Neuron (in vitro differentiated cells): ENCODE results near the gene CRB1.

Source experiments
- H2AFZ ChIP-seq: one replicate; pipeline ENCODE4 v1.6.1; 2013; ENCODE audit warnings: low read depth, mild to moderate bottlenecking, inconsistent platforms, low read length, moderate library complexity
- H3K27me3 ChIP-seq: one replicate; pipeline ENCODE4 v1.6.1; 2013; ENCODE audit warnings: low read length; ENCODE audit not compliant: insufficient read depth
- H3K36me3 ChIP-seq: one replicate; pipeline ENCODE4 v1.6.1; 2013; ENCODE audit warnings: low read length; ENCODE audit not compliant: insufficient read depth
- H3K4me1 ChIP-seq: one replicate; pipeline ENCODE4 v1.6.1; 2013; ENCODE audit warnings: low read length; ENCODE audit not compliant: insufficient read depth
- H3K4me3 ChIP-seq: 2 replicates; pipeline ENCODE4 v1.5.1; 2013; ENCODE audit warnings: mild to moderate bottlenecking, low read length, moderate library complexity
- H3K9me3 ChIP-seq: one replicate; pipeline ENCODE4 v1.6.1; 2013; ENCODE audit warnings: low read length

The CRB1 gene

DNA sequence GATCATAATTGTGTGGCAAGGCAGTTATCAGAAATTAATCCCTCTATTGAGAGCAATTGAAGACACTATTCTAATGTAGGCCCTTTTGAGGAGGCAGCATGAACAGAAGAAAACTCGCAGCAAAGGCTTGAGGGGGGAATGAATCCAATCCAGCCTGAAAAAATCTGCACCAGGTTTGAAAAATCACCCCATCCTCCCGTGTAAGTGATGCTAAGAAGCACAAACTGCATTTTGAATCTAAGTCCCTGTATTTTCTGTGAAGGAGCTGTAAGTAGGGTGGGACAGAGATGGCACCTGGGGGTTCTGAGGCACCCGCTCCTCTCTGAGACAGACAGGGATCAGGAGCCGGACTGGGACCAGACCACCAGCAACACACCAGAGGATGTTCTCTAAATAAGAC lies at the start of gene CRB1:
TSS of gene CRB1 (plus strand) at position 241 of the 400 bp plus-strand sequence. CDS start 161 bp downstream, outside the sequence.
- H3K9me3 ChIP-seq = no peaks in the 10 kb centered on the region
- peaks cover 23% of the 10 kb centered on the region for H3K4me1 ChIP-seq
- H3K4me3 ChIP-seq = peak within 1 kb of the TSS; percentile 43
- H3K27me3 ChIP-seq = no peaks in the 10 kb centered on the region
- no peaks in the 10 kb centered on the region for H3K36me3 ChIP-seq
- peak within 1 kb of the TSS; percentile 85 for H2AFZ ChIP-seq

DNA sequence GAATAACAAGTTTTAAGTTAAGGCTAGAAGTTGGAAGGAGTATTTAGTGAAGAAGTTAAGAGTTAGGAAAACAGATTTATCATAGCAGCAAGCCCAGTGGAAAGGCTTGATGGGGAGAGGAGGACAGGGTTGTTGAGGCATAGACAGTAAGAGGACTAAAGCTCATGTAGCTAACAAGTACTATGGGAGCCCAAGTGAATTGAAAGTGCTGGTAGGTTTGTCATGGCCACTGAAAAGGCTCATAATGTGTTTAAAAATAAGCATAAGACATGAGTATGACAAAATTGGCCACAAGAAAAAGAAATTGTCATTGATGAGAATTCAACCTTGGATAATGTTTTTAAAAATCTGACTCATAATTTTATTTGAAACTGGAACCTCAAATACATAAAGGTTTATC lies 49.2 kb upstream of the CRB1 start:
- no peaks in the 10 kb centered on the region for H3K27me3 ChIP-seq
- H3K4me1 ChIP-seq = no peaks in the 10 kb centered on the region
- H3K4me3 ChIP-seq = no peak overlapping the region
- no peak overlapping the region for H2AFZ ChIP-seq
- no peaks in the 10 kb centered on the region for H3K36me3 ChIP-seq
- no peaks in the 10 kb centered on the region for H3K9me3 ChIP-seq

DNA sequence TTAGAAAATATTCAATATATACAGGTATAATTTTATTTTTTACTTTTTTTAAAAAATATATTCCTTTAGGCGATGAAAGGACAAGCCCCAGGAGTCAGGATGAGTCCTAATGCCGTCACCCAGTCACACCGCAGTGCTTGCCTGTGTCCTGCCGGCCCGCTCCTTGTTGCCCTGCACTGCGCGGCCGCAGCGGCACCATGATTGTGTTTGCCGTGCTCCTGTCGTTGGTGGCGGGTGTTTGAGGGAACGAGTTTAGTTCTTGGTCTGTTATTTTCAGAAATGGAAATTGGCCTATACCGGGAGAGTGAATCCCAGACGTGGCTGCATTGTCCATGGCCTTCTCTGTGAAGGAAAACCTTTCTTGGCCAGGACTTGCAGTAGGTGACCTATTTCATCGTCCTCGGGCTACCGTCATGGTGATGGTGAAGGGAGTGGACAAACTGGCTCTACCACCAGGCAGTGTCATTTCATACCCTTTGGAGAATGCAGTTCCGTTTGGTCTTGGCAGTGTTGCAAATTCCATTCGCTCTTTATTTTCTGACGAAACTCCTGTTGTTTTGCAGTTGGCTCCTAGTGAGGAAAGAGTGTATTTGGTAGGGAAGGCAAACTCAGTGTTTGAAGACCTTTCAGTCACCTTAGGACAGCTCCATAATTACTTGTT lies 45.9 kb upstream of the CRB1 start:
- Histone ChIP-seq H2AFZ (no peak overlapping the region), H3K4me1 (no peaks in the 10 kb centered on the region), H3K27me3 (no peaks in the 10 kb centered on the region), H3K9me3 (no peaks in the 10 kb centered on the region), H3K36me3 (no peaks in the 10 kb centered on the region), H3K4me3 (no peak overlapping the region)

DNA sequence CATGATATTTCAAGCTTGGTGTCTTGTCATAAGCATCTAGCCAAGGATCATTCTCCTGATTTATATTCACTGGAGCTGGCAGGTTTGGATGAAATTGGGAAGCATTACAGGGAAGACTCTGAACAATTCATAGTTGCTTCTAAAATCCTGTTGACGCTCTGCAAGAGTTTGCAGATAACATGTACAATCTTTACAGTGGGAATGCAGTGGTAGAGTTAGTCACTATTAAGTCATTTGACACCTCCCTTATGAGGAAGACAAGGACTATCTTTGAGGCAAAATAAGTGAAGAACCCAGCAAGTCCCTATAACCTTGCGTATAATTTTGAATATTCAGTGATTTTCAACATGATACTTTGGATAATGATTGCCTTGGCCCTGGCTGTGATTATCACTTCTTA lies 45.3 kb upstream of the CRB1 start:
- H3K36me3 ChIP-seq = no peaks in the 10 kb centered on the region
- no peaks in the 10 kb centered on the region for H3K9me3 ChIP-seq
- no peaks in the 10 kb centered on the region for H3K4me1 ChIP-seq
- H2AFZ ChIP-seq = no peak overlapping the region
- H3K27me3 ChIP-seq = no peaks in the 10 kb centered on the region
- H3K4me3 ChIP-seq = no peak overlapping the region

DNA sequence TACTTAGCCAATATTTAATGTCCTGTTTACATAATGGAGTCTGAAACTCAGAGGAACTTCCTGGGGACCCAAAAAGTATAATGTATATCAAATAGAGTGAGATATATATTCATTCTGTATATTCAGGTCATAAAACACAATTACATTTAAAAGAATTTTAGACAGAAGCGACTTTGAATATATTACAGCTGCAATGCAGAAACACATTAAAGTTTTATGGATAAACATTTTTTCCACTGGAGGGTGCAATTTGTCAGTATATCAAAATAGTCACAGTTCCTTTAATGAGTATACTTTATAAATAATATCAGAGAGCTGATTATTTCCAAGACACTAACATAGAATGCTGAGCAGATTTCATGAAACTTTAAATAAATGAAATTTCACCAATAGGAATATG lies 43.9 kb upstream of the CRB1 start:
- Histone ChIP-seq H3K27me3 (no peaks in the 10 kb centered on the region), H2AFZ (no peak overlapping the region)

DNA sequence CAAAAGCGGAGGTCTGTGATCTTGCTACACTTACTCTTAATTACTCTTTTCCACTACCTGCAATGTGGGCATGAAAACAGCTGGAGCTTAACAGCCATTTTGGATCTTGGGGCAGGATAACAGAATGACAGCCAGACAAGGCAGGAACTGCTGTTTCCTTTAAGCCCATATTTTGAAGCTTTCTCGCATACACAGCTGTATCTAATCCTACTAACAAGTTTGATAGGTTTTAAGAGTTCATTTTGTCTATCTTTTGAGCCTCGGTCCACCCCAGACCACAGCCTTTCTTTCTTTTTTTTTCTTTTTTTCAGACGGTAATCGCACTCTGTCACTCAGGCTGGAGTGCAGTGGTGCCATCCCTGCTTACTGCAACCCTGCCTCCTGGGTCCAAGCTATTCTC lies 42.4 kb upstream of the CRB1 start:
- peaks cover 7% of the 10 kb centered on the region for H3K4me1 ChIP-seq
- no peaks in the 10 kb centered on the region for H3K27me3 ChIP-seq
- no peaks in the 10 kb centered on the region for H3K36me3 ChIP-seq
- no peak overlapping the region for H3K4me3 ChIP-seq
- H3K9me3 ChIP-seq = no peaks in the 10 kb centered on the region
- no peak overlapping the region for H2AFZ ChIP-seq

More for the DNA sequence above, 43.9 kb upstream of the CRB1 start:
- Histone ChIP-seq H3K36me3 (no peaks in the 10 kb centered on the region), H3K4me3 (no peak overlapping the region), H3K4me1 (no peaks in the 10 kb centered on the region), H3K9me3 (no peaks in the 10 kb centered on the region)

DNA sequence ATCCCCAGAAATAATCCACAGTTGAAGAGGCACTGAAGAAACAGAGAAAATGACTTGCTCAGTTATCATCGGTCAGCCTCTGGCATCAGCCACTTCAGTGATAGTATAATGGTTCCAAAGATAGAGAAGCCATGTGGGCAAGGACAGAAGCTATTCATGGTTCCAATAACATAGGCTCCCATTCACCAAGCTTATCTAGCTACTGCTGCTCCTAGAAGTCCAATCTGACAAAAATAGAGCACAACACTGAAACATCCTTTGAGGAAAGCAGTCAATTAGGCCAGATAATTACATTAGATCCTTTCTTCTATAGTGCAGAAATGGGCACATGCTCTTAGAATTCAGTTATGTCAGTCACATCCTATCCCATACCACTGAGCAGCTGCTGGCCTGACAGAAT lies 33.5 kb upstream of the CRB1 start:
- Histone ChIP-seq H3K4me3 (no peak overlapping the region), H2AFZ (no peak overlapping the region)

DNA sequence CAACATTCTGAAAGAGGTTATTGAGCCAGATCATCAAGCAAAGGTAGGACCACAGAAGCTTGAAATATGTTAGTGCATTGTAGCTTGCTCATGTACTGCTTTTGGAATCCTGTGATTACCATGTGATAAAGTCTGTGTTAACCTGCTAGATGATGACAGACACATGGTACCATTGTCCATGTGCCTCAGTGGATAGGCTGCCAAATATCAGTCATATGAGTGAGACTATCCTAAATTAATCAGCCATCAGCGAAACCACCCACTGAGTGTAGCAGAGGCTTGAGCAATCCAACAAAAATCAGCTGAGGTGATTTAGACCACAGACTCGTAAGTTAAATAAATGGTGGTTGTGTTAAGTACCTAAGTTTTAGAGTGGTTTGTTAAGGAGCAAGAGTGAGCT lies 32.7 kb upstream of the CRB1 start:
- no peaks in the 10 kb centered on the region for H3K4me1 ChIP-seq
- peaks cover 2% of the 10 kb centered on the region for H3K9me3 ChIP-seq
- H2AFZ ChIP-seq = no peak overlapping the region
- no peaks in the 10 kb centered on the region for H3K36me3 ChIP-seq
- H3K4me3 ChIP-seq = no peak overlapping the region
- H3K27me3 ChIP-seq = no peaks in the 10 kb centered on the region

More for the DNA sequence above, 33.5 kb upstream of the CRB1 start:
- H3K9me3 ChIP-seq = no peaks in the 10 kb centered on the region
- peaks cover 5% of the 10 kb centered on the region for H3K4me1 ChIP-seq
- H3K36me3 ChIP-seq = no peaks in the 10 kb centered on the region
- H3K27me3 ChIP-seq = no peaks in the 10 kb centered on the region

DNA sequence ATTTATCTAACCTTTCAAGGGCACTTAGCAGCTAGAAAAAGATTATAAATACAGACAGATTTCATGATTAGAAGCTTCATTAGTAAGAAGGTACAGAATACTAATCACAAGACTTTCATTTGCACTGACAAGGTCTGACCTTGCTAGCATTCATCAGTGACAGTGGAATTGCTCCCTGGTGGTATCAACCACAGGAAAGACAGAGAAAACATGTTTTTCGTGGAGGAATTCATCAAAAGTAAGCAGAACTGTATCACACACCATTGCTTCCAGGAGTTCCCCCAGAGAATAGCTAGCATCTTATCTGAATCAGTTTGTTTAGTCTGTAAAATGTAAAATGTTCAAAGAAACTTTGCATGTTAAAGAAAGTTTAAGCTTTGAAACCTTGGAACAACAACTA lies 20.6 kb upstream of the CRB1 start:
- H3K4me3 ChIP-seq = no peak overlapping the region
- no peaks in the 10 kb centered on the region for H3K27me3 ChIP-seq
- no peaks in the 10 kb centered on the region for H3K9me3 ChIP-seq
- no peaks in the 10 kb centered on the region for H3K36me3 ChIP-seq
- no peak overlapping the region for H2AFZ ChIP-seq
- peaks cover 14% of the 10 kb centered on the region for H3K4me1 ChIP-seq

DNA sequence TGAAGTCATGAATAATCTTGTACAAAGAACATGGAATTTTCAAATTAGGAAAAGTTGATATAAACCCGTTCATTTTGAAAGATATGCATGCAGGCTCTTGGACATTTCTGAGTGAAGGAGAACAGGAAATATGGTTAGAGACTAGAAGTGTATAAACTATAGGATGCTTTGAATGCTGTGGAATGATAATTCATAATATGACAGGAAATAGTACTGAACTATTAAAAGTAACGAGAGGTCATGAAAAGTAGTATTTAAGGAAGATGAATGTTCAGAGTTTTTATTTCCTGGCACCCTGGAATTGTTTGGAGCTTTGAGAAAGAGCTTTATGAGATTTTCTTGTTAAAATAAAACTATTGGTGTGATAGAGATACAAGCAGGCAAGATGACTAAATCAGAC lies 18.7 kb upstream of the CRB1 start:
- Histone ChIP-seq H2AFZ (no peak overlapping the region), H3K27me3 (no peaks in the 10 kb centered on the region), H3K4me3 (no peak overlapping the region), H3K36me3 (no peaks in the 10 kb centered on the region), H3K4me1 (peaks cover 14% of the 10 kb centered on the region), H3K9me3 (no peaks in the 10 kb centered on the region)

DNA sequence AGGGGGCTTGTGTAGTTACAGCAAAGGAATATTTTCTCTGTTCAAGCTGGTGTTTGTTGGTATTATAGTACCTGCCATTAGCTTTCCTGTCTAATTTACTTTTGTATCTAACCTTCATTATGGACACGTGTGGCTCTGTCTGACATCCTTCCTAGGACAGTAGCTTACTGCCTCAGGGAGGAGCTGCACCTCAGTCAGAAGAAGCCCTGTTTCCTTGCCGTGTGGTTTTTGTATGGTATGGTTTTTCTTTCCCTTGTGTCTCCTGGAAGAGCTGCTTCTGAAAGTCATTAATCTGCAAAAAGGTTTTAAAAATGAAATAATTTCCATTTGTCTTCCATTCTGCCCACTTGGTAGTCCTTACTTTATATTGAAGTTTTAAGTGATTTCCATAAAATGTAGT lies 17.4 kb upstream of the CRB1 start:
- Histone ChIP-seq H3K9me3 (no peaks in the 10 kb centered on the region), H3K4me1 (peaks cover 14% of the 10 kb centered on the region), H3K27me3 (no peaks in the 10 kb centered on the region), H3K36me3 (no peaks in the 10 kb centered on the region), H3K4me3 (no peak overlapping the region), H2AFZ (no peak overlapping the region)

DNA sequence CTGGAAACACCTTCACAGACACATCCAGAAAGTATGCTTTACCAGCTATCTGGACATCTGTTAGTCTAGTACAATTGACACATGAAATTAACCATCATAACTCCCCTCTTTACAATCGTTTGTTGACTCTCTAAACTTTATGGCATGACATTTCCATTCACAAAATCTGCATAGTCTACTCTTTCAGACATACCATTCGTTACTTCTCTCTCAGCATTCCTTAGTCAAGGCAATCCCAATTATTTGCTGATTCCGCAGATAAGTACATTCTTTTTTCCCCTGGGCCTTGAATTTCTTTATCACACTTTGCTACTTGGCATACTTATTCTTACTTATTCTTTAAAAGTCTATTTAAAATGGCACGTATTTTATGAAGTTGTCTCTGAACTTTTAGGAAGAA lies 15.1 kb upstream of the CRB1 start:
- no peaks in the 10 kb centered on the region for H3K27me3 ChIP-seq
- no peaks in the 10 kb centered on the region for H3K9me3 ChIP-seq
- no peak overlapping the region for H3K4me3 ChIP-seq
- peaks cover 1% of the 10 kb centered on the region for H3K4me1 ChIP-seq
- no peaks in the 10 kb centered on the region for H3K36me3 ChIP-seq
- no peak overlapping the region for H2AFZ ChIP-seq

DNA sequence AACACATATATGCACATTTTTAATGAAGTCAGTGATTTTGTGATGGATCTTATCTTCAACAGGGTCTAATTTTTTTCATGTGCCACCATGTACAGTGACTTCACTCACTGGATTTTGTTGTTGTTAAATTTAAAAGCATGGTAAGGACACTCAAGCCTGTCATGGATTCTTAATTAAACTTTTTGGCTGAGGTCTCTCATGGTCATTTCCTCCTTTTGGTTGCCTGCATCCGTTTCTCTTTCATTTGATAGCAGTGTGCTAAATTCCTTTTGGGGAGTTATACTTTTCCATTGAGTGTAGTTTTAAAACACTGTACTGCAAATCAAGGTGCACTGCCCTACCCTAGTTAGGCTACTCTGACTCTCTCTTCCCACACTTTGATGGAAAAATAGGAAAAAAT lies 13.2 kb upstream of the CRB1 start:
- Histone ChIP-seq H3K27me3 (no peaks in the 10 kb centered on the region), H3K4me1 (peaks cover 1% of the 10 kb centered on the region), H3K4me3 (no peak overlapping the region), H3K36me3 (no peaks in the 10 kb centered on the region), H3K9me3 (no peaks in the 10 kb centered on the region), H2AFZ (no peak overlapping the region)

DNA sequence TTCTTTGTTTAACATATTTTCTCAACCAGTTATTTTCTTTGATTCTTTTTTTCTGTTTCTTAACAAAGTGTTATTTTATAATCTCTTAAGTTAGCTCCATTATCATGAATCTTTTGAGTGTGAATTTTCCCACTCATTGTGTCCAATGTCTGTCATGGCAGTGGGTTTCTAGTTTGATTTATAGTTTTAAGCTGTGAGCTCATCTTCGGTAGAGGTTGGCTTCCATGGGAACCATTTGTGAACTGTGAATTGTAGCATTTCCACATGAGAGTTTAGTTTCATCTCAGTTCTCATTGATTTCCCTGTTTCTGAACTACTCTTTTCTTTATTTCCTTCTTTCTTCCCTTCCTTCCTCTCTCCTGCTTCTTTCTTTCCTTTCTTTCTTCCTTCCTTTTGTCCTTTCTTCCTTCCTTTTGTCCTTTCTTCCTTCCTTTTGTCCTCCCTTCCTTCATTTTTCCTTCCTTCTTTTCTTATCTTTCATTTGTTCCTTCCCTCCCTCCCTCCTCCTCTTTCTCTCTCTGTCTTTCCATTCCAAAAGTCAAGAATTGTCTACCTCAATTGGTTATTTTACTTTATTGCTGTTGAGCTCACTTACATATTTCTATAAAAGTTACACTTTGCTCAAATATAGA lies 3.0 kb upstream of the CRB1 start:
- Histone ChIP-seq H3K4me3 (no peak overlapping the region), H3K36me3 (no peaks in the 10 kb centered on the region)

More for the DNA sequence above, 3.0 kb upstream of the CRB1 start:
- H3K27me3 ChIP-seq = no peaks in the 10 kb centered on the region
- no peaks in the 10 kb centered on the region for H3K9me3 ChIP-seq
- H2AFZ ChIP-seq = no peak overlapping the region
- H3K4me1 ChIP-seq = peaks cover 21% of the 10 kb centered on the region
